Fibroblast of pulmonary artery (primary cell): ENCODE measurements around the gene LRRC8C.

Source experiments
- DNase-seq: peaks from one replicate; pipeline ENCODE4 v3.0.0-alpha.2; 2010; ENCODE audit warnings: low read depth
- H3K4me3 ChIP-seq: replicated peaks from 2 replicates; pipeline ENCODE4 v1.5.1; 2011; ENCODE audit warnings: low read depth, mild to moderate bottlenecking, control low read depth, low read length, moderate library complexity
- CTCF ChIP-seq: IDR thresholded peaks from 2 replicates; pipeline ENCODE4 v1.5.1; 2011; ENCODE audit warnings: mild to moderate bottlenecking, control low read depth, low read length, inconsistent platforms; ENCODE audit errors: missing control alignments

The LRRC8C gene

GRCh38 chr1:89633248-89633799 is 404 bp downstream of the LRRC8C start:
- peak overlapping the region; percentile 82 for H3K4me3 ChIP-seq
- DNase-seq, result peak; percentile 58
- TF ChIP-seq CTCF, result no peak

- no peak for TF ChIP-seq CTCF
- peak; percentile 53 for DNase-seq
- peak overlapping the region; percentile 82 for H3K4me3 ChIP-seq
These were observed 1.1 kb downstream of the LRRC8C start for GRCh38 chr1:89633800-89634625.

- peak; percentile 66 for DNase-seq
- peak overlapping the region; percentile 15 for H3K4me3 ChIP-seq
- TF ChIP-seq CTCF, result no peak
These were observed 3.2 kb downstream of the LRRC8C start for GRCh38 chr1:89635825-89636815.

GRCh38 chr1:89637496-89637895 is 4.6 kb downstream of the LRRC8C start:
- H3K4me3 ChIP-seq, result no peak overlapping the region
- no peak for TF ChIP-seq CTCF
- DNase-seq, result no peak

- no peak for DNase-seq
- H3K4me3 ChIP-seq, result no peak overlapping the region
- TF ChIP-seq CTCF, result no peak
These were observed 7.5 kb downstream of the LRRC8C start for GRCh38 chr1:89640440-89640839.

GRCh38 chr1:89641781-89642180 is 8.9 kb downstream of the LRRC8C start:
- H3K4me3 ChIP-seq, result no peak overlapping the region
- DNase-seq, result no peak
- no peak for TF ChIP-seq CTCF
